Vagina (tissue), 2 donors: ENCODE results near the gene PSPN. TPM values are rescaled to one million over a fixed set of nuclear protein-coding genes. Genes with fewer than 3 reads are reported as not detected.

Experiments
- DNase-seq, 2 donors: peaks; one replicate each; pipeline ENCODE4 v3.0.0-alpha.2; 2017; ENCODE audit errors: extremely low spot score in 2 of 2
- H3K27ac ChIP-seq: fragments of 200-600 bp; sonication (generic); one replicate; pipeline ENCODE4 v1.5.1; 2019
- H3K27me3 ChIP-seq: fragments of 200-600 bp; sonication (generic); one replicate; pipeline ENCODE4 v1.5.1; 2019
- H3K36me3 ChIP-seq, 2 donors: fragments of 200-600 bp; sonication (generic); one replicate each; pipeline ENCODE4 v1.5.1; 2017 to 2019
- H3K4me1 ChIP-seq: fragments of 200-600 bp; sonication (generic); one replicate; pipeline ENCODE4 v1.5.1; 2019
- H3K4me3 ChIP-seq, 2 donors: fragments of 200-600 bp; sonication (generic); 1 replicate in 1 of 2; 2 replicates in 1 of 2; pipeline ENCODE4 v1.5.1; 2016 to 2019
- H3K9me3 ChIP-seq: fragments of 200-600 bp; sonication (generic); one replicate; pipeline ENCODE4 v1.5.1; 2019
- CTCF ChIP-seq, 3 experiments: fragments of 450-650 bp in 2 of 3; fragments of 200-600 bp in 1 of 3; sonication (generic) in 1 of 3; IDR thresholded peaks; one replicate each; pipeline ENCODE4 v1.5.1; 2017 to 2019; ENCODE audit warnings: antibody characterized with exemption in 3 of 3, mild to moderate bottlenecking in 2 of 3, moderate library complexity in 2 of 3
- POLR2AphosphoS5 ChIP-seq, 2 donors: sonication (generic); formaldehyde crosslinking; IDR thresholded peaks; one replicate each; pipeline ENCODE4 v1.9.0; 2017; ENCODE audit warnings: antibody characterized with exemption in 2 of 2, mild to moderate bottlenecking in 2 of 2, low read depth in 1 of 2; ENCODE audit not compliant: insufficient read depth in 1 of 2
- intact Hi-C: fragments of 100-400 bp; cut with DNase I; formaldehyde crosslinking; loops from one replicate; pipeline ENCODE4 v1.15.1; 2023
- microRNA-seq: library from miRNA; unstranded; fragments of <30 nt; microRNA quantifications from one replicate; pipeline ENCODE4, GENCODE V29; 2017; ENCODE audit warnings: borderline number of aligned reads, borderline replicate concordance
- small RNA-seq: library from RNA; depleted of rRNA; stranded (forward); fragments of <200 nt; gene quantifications from one replicate; pipeline ENCODE3, GENCODE V24; 2016
- total RNA-seq: library from RNA; depleted of rRNA; stranded (reverse); fragments of >200 nt; gene quantifications from one replicate; pipeline ENCODE4 v1.2.3, GENCODE V29; 2016

Gene PSPN
- total RNA-seq, 1 donor from 2014 or later = 0.25 TPM

- Histone ChIP-seq H3K27ac (no peak overlapping the region), H3K9me3 (no peaks in the 10 kb centered on the region), H3K4me3 (no peak overlapping the region), H3K36me3 (no peaks in the 10 kb centered on the region), H3K4me1 (no peaks in the 10 kb centered on the region), H3K27me3 (no peaks in the 10 kb centered on the region)
- intact Hi-C loops = no loop called here
- TF ChIP-seq CTCF (IDR thresholded peaks at IDR 0.05) = no peak
- TF ChIP-seq POLR2AphosphoS5 (IDR thresholded peaks at IDR 0.05; ENCODE audit: insufficient read depth in 1 of 2, low read depth in 1 of 2) = no peak
- DNase-seq = no peak
Observed at GRCh38 chr19:6325614-6326013, 50.1 kb downstream of the PSPN start.

Small RNA genes lying within 50 kb of the gene (microRNA-seq; reads per million reads assigned to microRNA genes)
- not detected for gene MIR3940
- not detected for gene MIR6790
- not detected for gene MIR6885

Small RNA genes lying within 50 kb of the gene (small RNA-seq; reads per million reads assigned to genes)
- not detected for gene MIR6790
- not detected for gene MIR6885

Other genes starting within 250 kb of the PSPN start
- not detected for gene ACSBG2, start 240.3 kb downstream of the PSPN start, total RNA-seq
- 25.5 TPM for gene MLLT1, start 96.0 kb downstream of the PSPN start, total RNA-seq
- gene ACER1, start 42.3 kb downstream of the PSPN start, total RNA-seq = not detected
- gene CLPP, start 14.4 kb downstream of the PSPN start, total RNA-seq = 85.9 TPM
- 77.1 TPM for gene ALKBH7, start 3.1 kb downstream of the PSPN start, total RNA-seq
- gene GTF2F1, start 17.2 kb upstream of the PSPN start, total RNA-seq = 52.8 TPM
- 102 TPM for gene KHSRP, start 48.9 kb upstream of the PSPN start, total RNA-seq
- gene SLC25A41, start 57.8 kb upstream of the PSPN start, total RNA-seq = not detected
- 27.5 TPM for gene SLC25A23, start 83.9 kb upstream of the PSPN start, total RNA-seq
- 4.9 TPM for gene CRB3, start 88.3 kb upstream of the PSPN start, total RNA-seq
- 2.9 TPM for gene DENND1C, start 105.9 kb upstream of the PSPN start, total RNA-seq
- gene TUBB4A, start 126.4 kb upstream of the PSPN start, total RNA-seq = 5.6 TPM
- 7.9 TPM for gene TNFSF9, start 155.1 kb upstream of the PSPN start, total RNA-seq
- gene CD70, start 215.2 kb upstream of the PSPN start, total RNA-seq = not detected